ENCODE data around the gene ZNF705A.
"Not testable (repeated sequence)": the region's sequence is repeated elsewhere in the genome, so short reads cannot be mapped to it uniquely, and the experiment has no call there.

Gene ZNF705A

GRCh38 chr12:8179989-8180585 lies 23.3 kb downstream of the ZNF705A start:
- H3K79me2 ChIP-seq; H3K27me3 ChIP-seq (ENCODE audit: control insufficient read depth, insufficient read depth, low read length); H3K36me3 ChIP-seq (ENCODE audit: control insufficient read depth, insufficient read depth, low read length); H3K4me1 ChIP-seq; H3K9me3 ChIP-seq (ENCODE audit: control insufficient read depth, low read length): not testable (repeated sequence)
- peak; percentile 92 for TF ChIP-seq CTCF (IDR thresholded peaks at IDR 0.05)
- H3K27ac ChIP-seq = peak overlapping the region; percentile 62
- peak overlapping the region; percentile 66 for H3K4me3 ChIP-seq (ENCODE audit: low read depth, low read length)
- peak overlapping the region; percentile 94 for H2AFZ ChIP-seq
- peak overlapping the region; percentile 59 for H3K9ac ChIP-seq
- peak overlapping the region; percentile 58 for H3K4me2 ChIP-seq (ENCODE audit: low read length)

- not testable (repeated sequence) for H3K9me3 ChIP-seq (ENCODE audit: control insufficient read depth, low read length); H3K27me3 ChIP-seq (ENCODE audit: control insufficient read depth, insufficient read depth, low read length); H3K9ac ChIP-seq; H3K4me1 ChIP-seq; H3K36me3 ChIP-seq (ENCODE audit: control insufficient read depth, insufficient read depth, low read length); H3K79me2 ChIP-seq; H3K4me3 ChIP-seq (ENCODE audit: low read depth, low read length); H3K4me2 ChIP-seq (ENCODE audit: low read length)
- Histone ChIP-seq H2AFZ (peak overlapping the region; percentile 46), H3K27ac (peak overlapping the region; percentile 16)
Observed at GRCh38 chr12:8181271-8181670, 24.5 kb downstream of the ZNF705A start.

- H2AFZ ChIP-seq; H3K27ac ChIP-seq; H3K9me3 ChIP-seq (ENCODE audit: control insufficient read depth, low read length); H3K4me2 ChIP-seq (ENCODE audit: low read length); H3K4me1 ChIP-seq; H3K79me2 ChIP-seq; H3K27me3 ChIP-seq (ENCODE audit: control insufficient read depth, insufficient read depth, low read length); H3K9ac ChIP-seq; H3K4me3 ChIP-seq (ENCODE audit: low read depth, low read length); H3K36me3 ChIP-seq (ENCODE audit: control insufficient read depth, insufficient read depth, low read length): not testable (repeated sequence)
Observed at GRCh38 chr12:8182923-8183322, 26.1 kb downstream of the ZNF705A start.

- not testable (repeated sequence) for H3K9ac ChIP-seq; H2AFZ ChIP-seq; H3K4me3 ChIP-seq (ENCODE audit: low read depth, low read length); H3K4me2 ChIP-seq (ENCODE audit: low read length); H3K36me3 ChIP-seq (ENCODE audit: control insufficient read depth, insufficient read depth, low read length); H3K9me3 ChIP-seq (ENCODE audit: control insufficient read depth, low read length); H3K27me3 ChIP-seq (ENCODE audit: control insufficient read depth, insufficient read depth, low read length); H3K79me2 ChIP-seq; H3K4me1 ChIP-seq; H3K27ac ChIP-seq
Observed at GRCh38 chr12:8183346-8183745, 26.5 kb downstream of the ZNF705A start.

GRCh38 chr12:8184206-8184605 lies 27.4 kb downstream of the ZNF705A start:
- H3K9me3 ChIP-seq (ENCODE audit: control insufficient read depth, low read length); H3K27ac ChIP-seq; H3K4me3 ChIP-seq (ENCODE audit: low read depth, low read length); H2AFZ ChIP-seq; H3K4me2 ChIP-seq (ENCODE audit: low read length); H3K79me2 ChIP-seq; H3K36me3 ChIP-seq (ENCODE audit: control insufficient read depth, insufficient read depth, low read length); H3K9ac ChIP-seq; H3K27me3 ChIP-seq (ENCODE audit: control insufficient read depth, insufficient read depth, low read length); H3K4me1 ChIP-seq: not testable (repeated sequence)

- H3K27ac ChIP-seq; H3K4me1 ChIP-seq; H3K27me3 ChIP-seq (ENCODE audit: control insufficient read depth, insufficient read depth, low read length); H3K79me2 ChIP-seq; H3K36me3 ChIP-seq (ENCODE audit: control insufficient read depth, insufficient read depth, low read length); H3K9ac ChIP-seq; H3K9me3 ChIP-seq (ENCODE audit: control insufficient read depth, low read length); H3K4me2 ChIP-seq (ENCODE audit: low read length); H3K4me3 ChIP-seq (ENCODE audit: low read depth, low read length); H2AFZ ChIP-seq: not testable (repeated sequence)
Observed at GRCh38 chr12:8188088-8188487, 31.3 kb downstream of the ZNF705A start.

- H3K4me1 ChIP-seq; H3K4me3 ChIP-seq (ENCODE audit: low read depth, low read length); H3K36me3 ChIP-seq (ENCODE audit: control insufficient read depth, insufficient read depth, low read length); H3K9ac ChIP-seq; H3K79me2 ChIP-seq; H3K27ac ChIP-seq; H2AFZ ChIP-seq; H3K4me2 ChIP-seq (ENCODE audit: low read length); H3K9me3 ChIP-seq (ENCODE audit: control insufficient read depth, low read length); H3K27me3 ChIP-seq (ENCODE audit: control insufficient read depth, insufficient read depth, low read length): not testable (repeated sequence)
Observed at GRCh38 chr12:8197685-8198308, 41.0 kb downstream of the ZNF705A start.

- H3K9me3 ChIP-seq (ENCODE audit: control insufficient read depth, low read length); H3K9ac ChIP-seq; H2AFZ ChIP-seq; H3K27me3 ChIP-seq (ENCODE audit: control insufficient read depth, insufficient read depth, low read length); H3K27ac ChIP-seq; H3K79me2 ChIP-seq; H3K4me1 ChIP-seq; H3K4me2 ChIP-seq (ENCODE audit: low read length); H3K4me3 ChIP-seq (ENCODE audit: low read depth, low read length); H3K36me3 ChIP-seq (ENCODE audit: control insufficient read depth, insufficient read depth, low read length): not testable (repeated sequence)
Observed at GRCh38 chr12:8218711-8219382, 62.0 kb downstream of the ZNF705A start.

GRCh38 chr12:8221375-8221774 lies 64.6 kb downstream of the ZNF705A start:
- H3K4me3 ChIP-seq (ENCODE audit: low read depth, low read length); H3K4me1 ChIP-seq; H3K36me3 ChIP-seq (ENCODE audit: control insufficient read depth, insufficient read depth, low read length); H3K9me3 ChIP-seq (ENCODE audit: control insufficient read depth, low read length); H3K4me2 ChIP-seq (ENCODE audit: low read length); H3K9ac ChIP-seq; H3K27me3 ChIP-seq (ENCODE audit: control insufficient read depth, insufficient read depth, low read length); H3K27ac ChIP-seq; H3K79me2 ChIP-seq; H2AFZ ChIP-seq: not testable (repeated sequence)

GRCh38 chr12:8221844-8222243 lies 65.0 kb downstream of the ZNF705A start:
- not testable (repeated sequence) for H3K4me2 ChIP-seq (ENCODE audit: low read length); H3K36me3 ChIP-seq (ENCODE audit: control insufficient read depth, insufficient read depth, low read length); H3K9me3 ChIP-seq (ENCODE audit: control insufficient read depth, low read length); H3K4me3 ChIP-seq (ENCODE audit: low read depth, low read length); H3K79me2 ChIP-seq; H2AFZ ChIP-seq; H3K4me1 ChIP-seq; H3K27ac ChIP-seq; H3K27me3 ChIP-seq (ENCODE audit: control insufficient read depth, insufficient read depth, low read length); H3K9ac ChIP-seq

All from parathyroid adenoma (tissue), 2 donors.